NCI-H1694 (cell line): Measurements from ENCODE around the gene DNTTIP2.
"Not testable (repeated sequence)": the region's sequence is repeated elsewhere in the genome, so short reads cannot be mapped to it uniquely, and the experiment has no call there.

Experiments used
- DNase-seq: peaks from one replicate; lab custom pipeline; 2025; lab: John Stamatoyannopoulos, UW

Gene DNTTIP2

DNA sequence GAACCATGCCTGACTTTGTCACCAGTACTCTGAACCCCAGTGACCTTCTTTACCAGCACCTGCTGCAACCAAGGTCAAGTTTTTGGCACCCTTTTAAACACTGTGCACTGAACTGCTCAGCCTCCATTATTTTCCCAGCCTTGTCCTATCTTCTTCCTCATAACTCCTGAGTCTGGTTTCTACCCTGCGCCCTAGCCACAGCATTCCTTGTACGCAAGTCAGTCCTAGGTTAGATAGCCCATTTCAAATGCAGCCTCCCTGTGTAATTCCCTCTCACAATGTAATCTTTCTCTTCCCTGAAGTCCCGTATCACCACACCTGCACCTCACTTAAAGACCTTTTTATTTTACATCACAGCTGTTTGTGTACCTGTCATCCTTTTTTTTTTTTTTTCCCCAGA is 37.2 kb downstream of the DNTTIP2 start:
- DNase-seq, result no peak

DNA sequence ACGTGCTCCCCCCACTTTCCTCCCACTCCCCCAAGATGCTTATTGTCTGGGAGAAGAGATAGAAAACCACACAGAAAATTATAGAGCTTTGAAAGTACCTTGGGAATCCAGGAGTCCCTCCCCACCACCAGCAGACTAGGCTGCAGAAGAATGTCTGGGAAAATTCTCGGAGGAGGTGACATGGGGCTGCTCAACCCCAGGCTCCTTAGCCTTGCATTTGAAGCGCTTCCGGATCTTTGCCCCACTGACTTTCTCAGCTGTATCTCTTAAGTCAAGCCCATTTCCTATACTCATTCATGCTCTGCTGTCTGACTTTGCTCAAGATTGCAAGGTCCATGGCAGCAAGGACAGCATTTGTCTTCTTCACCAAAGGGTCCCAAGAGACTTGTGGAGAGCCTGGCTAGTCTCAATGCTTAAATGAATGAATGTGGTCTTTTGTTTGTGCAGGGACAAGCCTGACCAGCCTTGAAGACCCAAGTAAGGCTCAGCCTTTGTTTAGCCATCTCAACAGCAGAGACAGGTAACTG is 38.0 kb downstream of the DNTTIP2 start:
- DNase-seq, result no peak

DNA sequence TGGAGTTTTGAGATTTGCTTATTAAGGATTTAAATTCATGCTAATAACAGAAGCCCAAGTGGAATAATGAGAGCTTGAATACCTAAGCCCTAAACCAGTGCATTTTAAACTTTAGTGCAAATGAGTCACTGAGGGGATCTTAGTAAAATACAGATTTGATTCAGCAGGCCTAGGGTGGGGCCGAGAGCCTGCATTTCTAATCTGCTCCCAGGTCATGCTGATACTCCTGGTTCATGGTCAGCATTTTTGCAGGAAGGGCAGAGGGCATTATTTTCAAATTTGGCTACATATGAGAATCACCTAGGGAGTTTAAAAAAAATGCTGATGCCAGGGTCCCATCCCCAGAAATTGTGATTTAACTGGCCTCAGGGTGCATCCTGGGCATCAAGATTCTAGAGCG is 39.3 kb downstream of the DNTTIP2 start:
- DNase-seq, result no peak

DNA sequence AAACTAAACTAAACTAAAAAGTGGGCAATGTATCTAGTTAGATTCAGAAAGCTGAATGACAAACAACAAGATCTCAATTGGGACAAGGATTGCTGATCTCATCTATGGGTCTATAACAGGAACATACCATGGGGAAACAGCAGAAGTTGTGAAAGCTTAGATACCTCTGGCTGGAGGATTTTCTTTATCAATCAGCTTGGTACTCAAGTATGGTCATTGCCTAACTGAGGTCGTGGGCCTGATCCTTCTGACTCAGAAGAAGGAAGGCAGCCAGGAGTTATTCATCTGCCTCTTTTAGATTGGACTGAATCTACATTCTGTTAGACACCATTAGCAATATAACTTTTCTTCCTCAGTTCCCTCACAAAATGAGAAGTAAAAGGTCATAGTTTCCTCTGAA is 39.7 kb downstream of the DNTTIP2 start:
- DNase-seq, result no peak

DNA sequence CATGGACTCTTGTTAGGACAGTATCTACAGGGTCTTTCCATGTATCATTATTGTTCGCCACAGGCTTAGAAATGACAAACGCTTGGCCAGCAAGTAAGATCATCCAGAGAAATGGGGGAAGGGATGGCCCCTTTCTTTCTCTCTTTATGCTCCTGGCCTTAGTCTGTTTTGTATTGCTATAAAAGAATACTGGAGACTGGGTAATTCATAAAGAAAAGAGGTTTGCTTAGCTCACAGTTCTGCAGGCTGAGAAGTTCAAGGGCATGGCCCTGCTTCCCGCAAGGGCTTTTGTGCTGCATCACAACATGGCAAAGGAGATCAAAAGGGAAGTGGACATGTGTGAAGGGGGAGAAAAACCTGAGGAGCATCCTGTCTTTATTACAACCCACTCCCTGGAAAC is 41.0 kb downstream of the DNTTIP2 start:
- DNase-seq, result no peak

DNA sequence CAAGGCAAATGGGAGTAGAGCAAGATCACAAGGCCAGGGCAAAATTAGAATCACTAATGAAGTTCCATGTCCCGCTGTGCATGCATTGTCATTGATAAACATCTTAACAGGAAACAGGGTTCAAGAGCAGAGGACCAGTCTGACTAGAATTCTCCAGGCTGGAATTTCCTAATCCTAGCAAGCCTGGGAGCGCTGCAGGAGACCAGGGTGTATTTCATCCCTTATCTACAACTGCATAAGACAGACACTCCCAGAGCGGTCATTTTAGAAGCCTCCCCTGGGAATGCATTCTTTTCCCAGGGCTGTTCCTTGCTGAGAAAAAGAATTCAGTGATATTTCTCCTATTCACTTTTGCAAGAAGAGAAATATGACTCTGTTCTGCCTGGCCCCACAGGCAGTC is 45.7 kb downstream of the DNTTIP2 start:
- not testable (repeated sequence) for DNase-seq

DNA sequence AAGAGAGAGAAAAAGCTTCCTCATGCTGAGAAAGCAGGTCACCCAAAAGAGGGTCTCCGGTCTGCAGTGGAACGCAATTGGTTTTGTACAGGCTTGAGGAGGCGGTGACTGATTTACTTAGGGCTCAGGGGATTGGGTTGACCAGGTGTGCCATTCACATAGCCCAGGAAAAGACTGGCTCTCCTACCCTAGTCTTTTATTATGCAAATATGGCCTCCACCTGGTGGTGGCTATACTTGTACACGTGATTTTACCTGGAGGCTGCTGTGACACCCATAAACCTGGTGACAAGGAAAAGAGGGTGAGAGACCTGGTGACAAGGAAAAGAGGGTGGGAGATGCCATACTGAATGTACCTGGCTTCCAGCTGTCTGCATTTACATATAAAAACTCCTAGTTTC is 49.9 kb downstream of the DNTTIP2 start:
- no peak for DNase-seq

DNA sequence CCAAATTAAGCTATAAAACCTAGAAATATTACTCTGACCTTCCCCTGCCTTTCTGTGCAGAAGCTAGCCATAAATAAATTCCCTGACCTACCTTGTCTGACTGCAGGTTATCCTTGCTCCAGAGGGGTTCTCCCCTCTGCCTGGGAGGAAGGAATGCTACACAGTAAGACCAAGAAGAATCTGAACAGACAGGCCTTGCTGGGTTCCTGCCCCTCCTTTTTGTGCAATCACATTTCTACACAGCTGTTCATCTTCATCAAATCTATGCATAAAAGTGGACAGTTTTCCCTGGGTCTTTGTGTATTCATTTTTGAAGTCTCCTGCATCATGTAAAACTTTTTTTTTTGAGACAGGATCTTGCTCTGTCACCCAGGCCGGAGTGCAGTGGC is 50.6 kb downstream of the DNTTIP2 start:
- no peak for DNase-seq

DNA sequence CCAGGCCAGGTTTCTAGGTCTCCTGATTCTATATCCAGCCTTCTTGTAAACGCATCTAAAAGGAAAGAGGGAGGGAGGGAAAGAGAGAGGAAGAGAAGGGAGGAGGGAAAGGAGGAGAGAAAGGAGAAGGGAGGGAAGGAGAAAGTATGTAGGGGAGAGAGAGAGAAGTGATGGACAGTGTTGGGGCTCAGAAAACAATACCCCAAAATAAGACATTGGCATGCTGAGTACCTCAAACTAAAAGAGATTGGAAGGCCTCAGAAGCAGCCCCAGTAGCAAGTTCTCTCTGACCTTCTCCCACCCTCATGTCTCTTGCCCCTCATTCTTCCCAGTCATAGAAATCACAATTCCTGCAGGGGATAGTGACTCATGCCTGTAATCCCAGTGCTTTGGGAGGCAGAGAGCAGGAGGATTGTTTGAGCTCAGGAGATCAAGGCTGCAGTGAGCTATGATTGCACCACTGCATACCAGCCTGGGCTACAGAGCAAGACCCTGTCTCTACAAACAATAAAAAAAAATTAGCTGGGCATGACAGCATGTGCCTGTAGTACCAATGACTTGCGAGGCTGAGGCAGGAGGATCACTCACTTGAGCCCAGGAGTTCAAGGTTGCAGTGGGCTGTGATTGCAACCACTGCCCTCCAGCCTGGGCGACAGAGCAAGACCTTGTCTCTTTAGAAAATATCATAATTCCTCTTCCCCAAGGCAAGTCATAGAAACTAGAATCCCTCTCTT is 51.2 kb downstream of the DNTTIP2 start:
- no peak for DNase-seq

DNA sequence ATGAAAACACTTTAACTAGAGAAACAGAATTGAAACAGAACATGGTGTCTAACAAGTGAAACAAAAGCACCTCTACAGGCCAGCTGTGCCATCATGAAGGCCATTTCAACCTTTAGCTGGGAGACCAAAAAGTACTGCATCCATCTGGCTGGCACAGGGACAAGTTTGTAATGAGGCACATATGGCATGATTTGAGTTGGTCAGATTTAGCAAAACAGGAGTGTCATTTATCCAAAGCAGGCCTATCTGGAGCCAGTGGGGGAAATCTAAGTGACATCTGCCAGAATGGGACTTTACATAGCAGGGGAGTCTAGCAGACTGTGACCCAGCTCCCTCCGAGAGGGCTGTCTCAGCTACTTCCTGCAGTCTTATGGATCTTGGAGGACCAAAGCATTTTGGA is 51.9 kb downstream of the DNTTIP2 start:
- DNase-seq, result peak; percentile 95

DNA sequence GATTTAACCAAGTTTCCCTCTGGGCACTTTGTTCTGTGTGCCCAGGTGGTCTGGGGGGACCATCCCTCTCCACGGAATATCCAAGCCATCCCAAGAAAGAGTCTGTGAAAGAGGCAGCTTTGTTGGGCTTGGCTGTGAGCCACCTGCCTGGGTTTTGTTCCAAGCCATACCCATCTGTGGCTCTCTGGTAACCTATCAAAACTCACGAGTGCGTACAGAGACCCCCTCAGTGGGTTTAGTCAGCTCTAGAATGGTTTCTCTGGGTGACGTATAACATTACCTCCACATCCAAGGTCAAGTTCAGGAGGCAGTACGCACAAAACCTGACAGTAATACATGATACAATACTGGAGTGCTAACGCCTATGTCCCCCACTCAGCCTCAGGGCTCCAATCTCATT is 54.2 kb downstream of the DNTTIP2 start:
- peak; percentile 75 for DNase-seq

DNA sequence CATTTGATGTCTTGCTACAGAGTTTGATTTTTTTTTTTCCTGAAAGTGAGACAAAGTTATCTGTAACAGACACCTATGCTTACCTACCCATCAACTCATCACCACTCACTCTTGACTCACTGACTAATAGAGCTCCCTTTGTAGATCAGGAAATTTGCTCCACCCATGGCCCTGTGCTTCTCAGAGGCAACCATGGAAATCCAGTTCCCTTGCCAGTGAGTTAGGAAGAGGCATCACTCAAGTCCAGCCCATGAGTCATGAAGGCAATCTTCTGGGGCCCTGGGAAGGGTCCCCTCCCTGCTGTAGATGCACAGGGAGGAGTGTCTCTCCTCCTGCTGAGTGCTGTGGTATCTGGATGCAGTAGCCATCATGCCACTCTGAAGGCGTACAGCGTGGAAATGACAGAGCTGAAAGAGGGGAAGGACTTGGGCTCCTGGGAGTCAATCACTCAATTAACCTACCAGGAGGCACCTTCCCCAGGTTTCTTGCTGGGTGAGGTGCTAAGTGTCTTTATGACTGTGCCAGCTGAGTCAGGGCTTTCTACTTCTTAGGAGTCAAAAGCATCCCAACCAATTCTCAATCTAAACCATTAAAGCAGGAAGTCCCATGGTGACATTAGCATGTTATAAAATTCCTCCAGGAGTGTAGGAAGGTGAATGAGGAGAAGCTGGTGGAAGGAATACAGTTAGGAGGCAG is 56.1 kb downstream of the DNTTIP2 start:
- no peak for DNase-seq

DNA sequence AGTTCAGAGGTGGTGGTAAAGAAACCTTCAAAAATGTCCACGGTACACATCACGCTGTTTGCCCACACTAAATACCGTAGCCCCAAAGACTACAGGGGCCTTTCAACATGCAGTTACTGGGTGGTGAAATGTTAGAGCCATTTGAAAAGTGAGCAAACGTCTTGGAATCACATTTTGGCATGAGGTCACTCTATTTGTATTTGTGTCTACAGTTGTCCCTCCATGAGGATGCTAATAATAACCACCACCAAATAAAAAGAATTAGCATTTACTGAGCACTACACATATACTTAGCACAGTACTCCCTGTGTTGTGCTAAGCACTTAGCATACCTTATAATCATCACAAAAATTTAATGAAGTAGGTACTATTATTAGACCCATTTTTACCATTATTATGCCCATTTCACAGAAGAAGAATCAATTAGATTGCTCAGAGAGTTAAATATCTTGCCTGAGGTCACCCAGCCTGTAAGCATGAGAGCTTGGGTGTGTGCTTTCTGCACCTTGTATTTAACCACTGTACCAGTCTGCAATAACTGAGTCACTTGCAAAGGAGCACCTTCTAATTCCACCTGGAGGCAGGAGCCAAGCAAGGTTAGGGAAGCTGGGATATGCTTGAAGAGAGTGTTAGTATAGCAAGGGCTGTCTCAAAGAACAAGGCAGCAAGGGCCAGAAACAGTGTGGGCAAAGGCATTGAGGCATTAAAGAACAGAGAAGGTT is 57.4 kb downstream of the DNTTIP2 start:
- no peak for DNase-seq

DNA sequence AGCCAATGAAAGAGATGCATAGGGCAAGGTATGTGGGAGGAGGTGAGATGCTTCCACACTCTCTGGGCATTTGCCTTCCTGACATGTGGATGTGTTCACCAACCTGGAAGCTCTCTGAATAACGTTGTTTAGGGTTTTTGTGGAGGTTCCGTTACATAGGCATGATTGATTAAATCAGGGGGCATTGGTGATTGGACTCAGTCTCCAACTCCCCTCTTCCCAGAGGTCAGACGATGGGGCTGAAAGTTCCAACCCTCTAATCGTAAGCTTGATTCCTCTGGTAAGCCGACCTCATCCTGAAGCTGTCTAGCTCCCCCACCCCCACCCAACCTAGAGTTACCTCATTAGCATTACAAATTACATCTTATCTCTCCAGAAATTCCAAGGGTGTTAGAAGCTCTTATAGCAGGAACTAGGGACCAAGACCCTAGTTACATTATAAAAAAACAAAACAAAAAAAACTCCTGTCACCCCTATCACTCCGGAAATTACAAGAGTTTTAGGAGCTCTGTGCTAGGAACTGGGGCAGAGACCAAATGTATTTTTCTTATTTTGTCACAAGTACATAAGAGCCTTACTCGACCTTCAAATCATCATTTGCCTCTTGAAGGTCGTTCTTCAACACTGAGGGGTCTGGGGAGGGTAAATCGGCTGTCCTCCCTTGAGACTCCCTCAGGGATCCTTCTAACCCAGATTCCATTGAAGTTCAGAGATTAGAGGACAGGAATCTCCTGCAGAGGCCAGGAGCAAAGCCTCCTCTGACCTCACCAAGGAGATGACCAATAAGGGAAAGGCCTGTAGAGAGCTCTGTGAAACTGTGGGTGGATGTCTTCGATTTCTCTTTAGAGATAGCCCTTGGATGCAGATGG is 58.2 kb downstream of the DNTTIP2 start:
- DNase-seq, result no peak

DNA sequence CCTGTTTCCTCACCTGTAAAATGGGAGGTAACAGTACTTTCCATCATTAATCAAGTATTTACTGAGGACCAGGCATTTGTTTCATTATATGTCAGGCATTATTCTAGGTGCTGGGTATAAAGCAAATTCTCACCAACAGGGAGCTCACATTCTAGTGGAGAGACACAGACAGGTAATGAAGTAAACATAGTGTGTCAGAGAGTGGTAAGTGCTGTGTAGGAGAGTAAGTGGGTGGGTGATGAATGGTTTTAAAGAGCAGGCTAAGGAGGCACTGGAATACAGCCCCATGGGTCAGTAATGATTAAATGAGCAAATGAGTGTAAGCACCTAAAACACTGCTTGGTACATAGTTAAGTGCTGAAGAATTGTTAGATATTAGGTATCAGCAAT is 60.4 kb downstream of the DNTTIP2 start:
- DNase-seq, result no peak

DNA sequence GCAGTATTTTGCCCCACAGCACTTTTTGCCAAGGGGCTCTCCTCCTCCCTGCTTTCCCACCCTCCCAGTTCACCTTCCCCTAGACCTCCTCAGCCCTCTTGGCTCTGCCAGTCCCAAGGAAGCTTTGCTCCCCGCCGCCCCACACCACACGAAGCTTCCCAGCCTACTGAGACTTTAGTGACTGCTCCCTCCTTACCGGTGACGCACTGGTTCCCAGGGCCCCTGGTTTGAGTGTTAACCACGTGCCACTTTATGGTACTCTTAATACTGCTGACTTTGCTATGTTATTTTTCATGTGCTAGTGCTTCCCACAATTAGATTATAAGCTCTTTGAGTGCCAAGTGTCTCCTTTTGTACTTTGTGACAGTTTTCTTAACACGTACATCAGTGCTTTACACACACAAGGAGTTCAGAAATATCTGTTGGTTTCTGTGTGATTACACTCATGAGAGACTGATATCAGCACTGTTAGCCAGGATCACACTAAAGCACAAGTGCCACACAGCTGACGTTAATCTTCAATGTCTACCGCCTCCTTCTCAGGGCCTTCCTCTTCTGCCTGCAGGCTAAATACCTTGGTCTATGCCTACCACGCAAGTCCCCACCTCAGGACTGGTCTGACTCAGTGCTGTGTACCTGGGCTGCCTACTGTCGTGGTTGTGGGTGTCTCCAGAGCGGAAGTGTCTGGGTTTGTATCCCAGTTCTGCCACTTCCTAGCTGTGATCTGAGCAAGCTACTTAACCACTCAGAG is 61.0 kb downstream of the DNTTIP2 start:
- no peak for DNase-seq

DNA sequence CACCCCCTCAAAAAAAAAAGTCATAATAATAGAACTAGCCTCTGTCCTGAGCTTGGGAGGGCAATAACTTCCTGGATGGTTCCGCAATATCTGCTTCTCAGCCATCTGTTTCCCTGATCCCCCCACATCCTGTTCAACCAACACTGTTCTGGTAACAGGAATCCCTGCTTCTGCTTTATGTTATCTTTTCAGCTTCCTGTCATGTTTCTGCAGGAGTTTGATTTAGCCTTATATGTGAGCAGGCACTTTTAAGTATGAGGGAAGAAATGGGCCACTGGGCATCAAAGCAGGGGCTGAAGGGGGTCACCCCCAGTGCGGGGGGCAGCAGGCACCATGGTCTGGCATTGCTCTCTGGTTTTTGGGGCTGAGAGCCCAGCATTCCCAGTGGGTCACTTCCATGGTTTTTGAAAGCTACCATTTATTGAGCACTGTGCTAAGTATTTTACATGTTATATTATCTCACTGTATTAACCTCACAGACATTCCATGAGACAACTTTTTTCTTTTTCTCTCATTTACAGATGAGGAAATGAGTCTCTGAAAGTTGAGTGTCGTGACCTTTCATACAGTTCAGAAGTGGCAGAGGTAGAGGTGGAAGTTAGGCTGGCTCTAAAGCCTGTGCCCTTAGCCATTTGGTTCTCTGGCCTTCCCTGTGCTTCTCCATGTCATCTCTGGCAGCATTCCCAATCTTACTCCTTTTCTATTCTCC is 61.9 kb downstream of the DNTTIP2 start:
- no peak for DNase-seq
